GM12878 (cell line): Measurements from ENCODE around the gene ZNF473.

Source experiments
- CTCF ChIP-seq, 3 experiments: IDR thresholded peaks in 2 of 3; conservative IDR thresholded peaks in 1 of 3; 2 replicates each; pipeline ENCODE4 v1.5.1; 2011; ENCODE audit warnings: low read depth in 3 of 3, low read length in 3 of 3, mild to moderate bottlenecking in 3 of 3, control low read depth in 2 of 3, moderate library complexity in 2 of 3, inconsistent platforms in 1 of 3, mixed read lengths in 1 of 3; ENCODE audit not compliant: control insufficient read depth in 2 of 3, insufficient read depth in 1 of 3; ENCODE audit errors: extremely low read depth in 1 of 3
- JUNB ChIP-seq: IDR thresholded peaks from 2 replicates; pipeline ENCODE4 v1.6.1; 2016; ENCODE audit warnings: antibody characterized with exemption, mild to moderate bottlenecking
- JUND ChIP-seq: IDR thresholded peaks from 2 replicates; pipeline ENCODE4 v1.6.1; 2012; ENCODE audit warnings: low read depth, mild to moderate bottlenecking, low read length, improper control_type of control experiment, moderate library complexity
- MAX ChIP-seq: IDR thresholded peaks from 2 replicates; pipeline ENCODE4 v1.6.1; 2012; ENCODE audit warnings: low read depth, low read length, improper control_type of control experiment
- MLLT1 ChIP-seq: fragments of 450-650 bp; IDR thresholded peaks from 2 replicates; pipeline ENCODE4 v1.6.1; 2016; ENCODE audit warnings: mild to moderate bottlenecking
- NR2F1 ChIP-seq: fragments of 450-650 bp; conservative IDR thresholded peaks from 2 replicates; pipeline ENCODE4 v1.6.1; 2017; ENCODE audit warnings: mild to moderate bottlenecking
- POLR2A ChIP-seq: IDR thresholded peaks from 2 replicates; pipeline ENCODE4 v1.6.1; 2011; ENCODE audit warnings: low read depth, mild to moderate bottlenecking, low read length
- RFX5 ChIP-seq: IDR thresholded peaks from 2 replicates; pipeline ENCODE4 v1.6.1; 2011; ENCODE audit warnings: low read depth, low read length, improper control_type of control experiment
- TCF12 ChIP-seq: IDR thresholded peaks from 2 replicates; pipeline ENCODE4 v1.6.1; 2011; ENCODE audit warnings: low read depth, mild to moderate bottlenecking, low read length
- ZNF217 ChIP-seq: fragments of 450-650 bp; IDR thresholded peaks from 2 replicates; pipeline ENCODE4 v1.6.1; 2017; ENCODE audit warnings: antibody characterized with exemption, mild to moderate bottlenecking

DNA sequence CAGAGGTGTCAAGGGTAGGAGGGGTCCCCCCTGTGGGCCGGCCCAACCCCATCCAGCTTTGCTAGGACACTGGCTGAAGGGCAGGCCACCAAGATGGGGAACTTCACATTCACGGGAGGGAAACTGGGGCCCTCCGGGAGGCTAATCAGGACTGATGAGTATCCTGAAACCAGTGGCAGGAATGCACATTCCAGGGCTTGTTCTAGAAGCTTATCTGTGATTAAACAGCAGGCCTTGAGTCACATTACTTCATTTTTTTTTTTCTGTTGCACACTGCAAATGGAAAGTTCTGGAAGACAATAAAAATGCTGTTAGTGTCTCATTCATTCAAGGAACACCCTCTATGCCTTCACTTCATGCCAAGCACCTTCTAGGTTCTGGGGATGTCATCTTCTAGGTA, 49.3 kb upstream of the ZNF473 start:
- TF ChIP-seq TCF12 (no peak), NR2F1 (no peak), JUNB (no peak), JUND (no peak), POLR2A (no peak), MAX (no peak), CTCF (IDR thresholded peaks at IDR 0.05 in 2 of 3, conservative IDR thresholded peaks at IDR 0.05 in 1 of 3; ENCODE audit: control insufficient read depth in 2 of 3, extremely low read depth in 1 of 3, insufficient read depth in 1 of 3, low read depth in 3 of 3, low read length in 3 of 3) (no peak), ZNF217 (no peak), MLLT1 (no peak), RFX5 (no peak)
